ENCODE results near the gene TBC1D22B. TPM values are rescaled to one million over a fixed set of nuclear protein-coding genes. Genes with fewer than 3 reads are reported as not detected.

Gene TBC1D22B
- total RNA-seq, 5 donors from 2014 or later (not counting 1 experiment from before 2014, with no cell fraction given) = 9.5 to 12.6 (median 10.7) TPM

DNA sequence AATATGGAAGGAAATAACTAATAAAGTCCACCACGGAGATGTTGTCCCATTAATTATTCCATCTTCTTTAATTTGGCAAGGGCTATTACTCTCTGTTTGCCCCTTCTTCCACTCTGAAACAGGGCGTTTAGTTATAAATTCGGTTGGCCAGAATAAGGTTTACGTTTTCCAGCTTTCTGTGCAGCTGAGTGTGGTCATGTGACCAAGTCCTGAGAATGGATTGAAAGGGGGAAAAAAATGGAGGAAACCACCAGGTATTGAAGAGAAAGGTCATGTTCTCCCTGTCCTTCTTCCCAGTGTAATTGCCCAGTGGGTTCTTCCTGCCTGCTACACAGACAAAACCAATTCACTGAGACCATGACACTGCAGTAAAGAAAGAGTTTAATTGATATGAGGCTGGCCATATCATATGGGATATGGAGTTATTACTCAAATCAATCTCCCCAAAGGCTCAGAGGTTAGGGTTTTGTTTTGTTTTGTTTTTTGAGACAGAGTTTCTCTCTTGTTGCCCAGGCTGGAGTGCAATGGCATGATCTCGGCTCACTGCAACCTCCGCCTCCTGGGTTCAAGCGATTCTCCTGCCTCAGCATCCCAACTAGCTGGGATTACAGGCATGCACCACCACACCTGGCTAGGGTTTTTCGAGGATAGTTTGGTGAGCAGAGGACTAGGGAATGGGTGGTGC is 14.3 kb upstream of the TBC1D22B start:
- ATAC-seq (replicated peaks in 1 of 4) = no peak
- CTCF ChIA-PET = no interaction called here
- WGBS (ENCODE audit: insufficient coverage) = 93% methylated on average over 3 of the region's 8 CpGs

DNA sequence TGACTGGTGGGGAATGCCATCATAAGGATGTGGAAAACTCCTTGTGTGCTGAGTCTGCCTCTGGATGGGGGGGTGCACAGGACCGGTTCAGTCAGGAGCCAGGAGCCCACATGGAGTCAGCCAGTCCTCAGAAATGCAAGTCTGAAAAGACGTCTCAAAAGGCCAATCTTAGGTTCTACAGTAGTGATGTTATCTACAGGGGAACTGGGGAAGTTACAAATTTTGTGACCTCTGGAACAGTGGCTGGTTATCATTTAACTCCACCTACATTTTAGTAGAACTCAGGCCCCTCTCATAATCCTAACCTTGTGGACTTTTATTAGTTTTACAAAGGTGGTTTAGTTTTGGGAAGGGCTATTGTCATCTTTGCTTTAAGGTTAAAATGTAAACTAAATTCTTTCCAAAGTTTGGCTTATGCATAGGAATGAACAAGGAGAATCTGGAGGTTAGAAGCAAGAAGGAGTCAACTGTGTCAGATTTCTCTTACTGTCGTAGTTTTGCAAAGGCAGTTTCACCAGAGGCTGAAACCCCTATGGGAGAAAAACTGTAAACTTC is 13.7 kb upstream of the TBC1D22B start:
- no peak overlapping the region for H3K4me3 ChIP-seq (ENCODE audit: control insufficient read depth in 1 of 2, extremely low read depth in 1 of 2, low read length in 1 of 2)
- H3K9me3 ChIP-seq = no peaks in the 10 kb centered on the region
- H3K9me3 Mint-ChIP-seq = no peaks in the 10 kb centered on the region
- DNase-seq (no peak), ATAC-seq (replicated peaks in 1 of 4) (no peak)
- no peaks in the 10 kb centered on the region for H3K27me3 ChIP-seq (replicated peaks in 1 of 2; ENCODE audit: control insufficient read depth in 2 of 2, extremely low read depth in 1 of 2, insufficient read depth in 2 of 2, low read length in 1 of 2)
- H3K36me3 ChIP-seq (ENCODE audit: control insufficient read depth in 2 of 2, extremely low read depth in 1 of 2, insufficient read depth in 1 of 2, low read length in 1 of 2) = no peaks in the 10 kb centered on the region
- H3K27ac Mint-ChIP-seq = no peak overlapping the region
- no peak overlapping the region for H3K4me3 Mint-ChIP-seq
- H3K4me1 Mint-ChIP-seq = peaks cover 10 to 12% (median 12%) of the 10 kb centered on the region in 3 donors
- H3K4me1 ChIP-seq (ENCODE audit: control insufficient read depth in 1 of 2, extremely low read depth in 1 of 2, insufficient read depth in 2 of 2, low read length in 2 of 2) = peaks cover 0 to 9% of the 10 kb centered on the region in 2 experiments
- H3K36me3 Mint-ChIP-seq = no peaks in the 10 kb centered on the region
- POLR2A ChIA-PET = interaction anchor here in 1 of 2 donors (0.6 kb wide), 1 partner anchor 1721 kb away, joined by 3 read pairs; no protein-coding TSS in a partner anchor
- H3K27ac ChIP-seq (ENCODE audit: low read length) = no peak overlapping the region
- CTCF ChIA-PET = no interaction called here
- WGBS (ENCODE audit: insufficient coverage) = 70% methylated on average over 1 of the region's 3 CpGs
- peaks cover 0 to 8% of the 10 kb centered on the region in 2 donors for H3K27me3 Mint-ChIP-seq

More for the DNA sequence above, 14.3 kb upstream of the TBC1D22B start:
- Mint-ChIP-seq H3K4me3 (no peak overlapping the region), H3K36me3 (no peaks in the 10 kb centered on the region), H3K4me1 (peaks cover 10 to 12% (median 12%) of the 10 kb centered on the region in 3 donors), H3K27ac (no peak overlapping the region), H3K9me3 (no peaks in the 10 kb centered on the region), H3K27me3 (peaks cover 0 to 8% of the 10 kb centered on the region in 2 donors)
- POLR2A ChIA-PET = interaction anchor here in 1 of 2 donors (0.6 kb wide), 1 partner anchor 217 kb away, joined by 3 read pairs; no protein-coding TSS in a partner anchor
- no peak for DNase-seq
- peaks cover 0 to 9% of the 10 kb centered on the region in 2 experiments for H3K4me1 ChIP-seq (ENCODE audit: control insufficient read depth in 1 of 2, extremely low read depth in 1 of 2, insufficient read depth in 2 of 2, low read length in 2 of 2)
- no peaks in the 10 kb centered on the region for H3K36me3 ChIP-seq (ENCODE audit: control insufficient read depth in 2 of 2, extremely low read depth in 1 of 2, insufficient read depth in 1 of 2, low read length in 1 of 2)
- no peaks in the 10 kb centered on the region for H3K27me3 ChIP-seq (replicated peaks in 1 of 2; ENCODE audit: control insufficient read depth in 2 of 2, extremely low read depth in 1 of 2, insufficient read depth in 2 of 2, low read length in 1 of 2)
- H3K9me3 ChIP-seq = no peaks in the 10 kb centered on the region
- H3K27ac ChIP-seq (ENCODE audit: low read length) = no peak overlapping the region
- no peak overlapping the region for H3K4me3 ChIP-seq (ENCODE audit: control insufficient read depth in 1 of 2, extremely low read depth in 1 of 2, low read length in 1 of 2)

- Histone ChIP-seq H3K9me3 (no peaks in the 10 kb centered on the region), H3K4me1 (ENCODE audit: control insufficient read depth in 1 of 2, extremely low read depth in 1 of 2, insufficient read depth in 2 of 2, low read length in 2 of 2) (peaks cover 0 to 9% of the 10 kb centered on the region in 2 experiments), H3K36me3 (ENCODE audit: control insufficient read depth in 2 of 2, extremely low read depth in 1 of 2, insufficient read depth in 1 of 2, low read length in 1 of 2) (no peaks in the 10 kb centered on the region), H3K27me3 (replicated peaks in 1 of 2; ENCODE audit: control insufficient read depth in 2 of 2, extremely low read depth in 1 of 2, insufficient read depth in 2 of 2, low read length in 1 of 2) (no peaks in the 10 kb centered on the region), H3K27ac (ENCODE audit: low read length) (no peak overlapping the region), H3K4me3 (ENCODE audit: control insufficient read depth in 1 of 2, extremely low read depth in 1 of 2, low read length in 1 of 2) (no peak overlapping the region)
- Mint-ChIP-seq H3K4me3 (no peak overlapping the region), H3K36me3 (no peaks in the 10 kb centered on the region), H3K27me3 (peaks cover 0 to 8% of the 10 kb centered on the region in 2 donors), H3K27ac (no peak overlapping the region), H3K9me3 (no peaks in the 10 kb centered on the region), H3K4me1 (peaks cover 8 to 9% (median 8%) of the 10 kb centered on the region in 3 donors)
- ChIA-PET CTCF (no interaction called here), POLR2A (interaction anchor here in 1 of 2 donors (0.6 kb wide), 1 partner anchor 1722 kb away, joined by 3 read pairs; no protein-coding TSS in a partner anchor)
- ATAC-seq (replicated peaks in 1 of 4) (no peak), DNase-seq (no peak)
- 93% methylated on average over 4 of the region's 6 CpGs for WGBS (ENCODE audit: insufficient coverage)
Observed at GRCh38 chr6:37244430-37245310, 12.9 kb upstream of the TBC1D22B start.

DNA sequence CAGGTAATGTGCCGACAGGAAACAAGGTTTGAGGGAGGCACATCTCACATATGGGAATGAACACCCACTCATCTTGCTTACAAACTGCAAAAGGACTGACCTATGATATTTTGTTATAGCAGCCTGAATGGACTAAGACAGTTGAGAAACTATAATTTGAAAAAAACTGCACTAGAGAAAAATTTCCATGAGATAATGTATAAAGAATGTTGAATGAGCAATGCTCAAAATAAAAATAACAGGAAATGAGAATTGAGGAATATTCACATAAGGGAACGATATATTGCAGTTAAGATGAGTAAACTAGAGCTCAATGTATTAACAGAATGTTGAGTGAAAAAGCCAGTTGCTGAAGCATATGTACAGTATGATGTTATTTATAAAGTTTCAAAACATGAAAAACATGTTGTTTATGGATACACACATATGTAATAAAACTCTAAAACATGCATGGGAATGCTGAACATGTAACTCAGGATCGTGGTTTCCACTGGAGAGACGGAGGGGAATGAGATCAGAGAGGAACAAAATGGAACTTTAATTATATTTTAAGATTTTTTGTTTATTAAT is 6.3 kb upstream of the TBC1D22B start:
- no peaks in the 10 kb centered on the region for H3K4me1 Mint-ChIP-seq
- no peaks in the 10 kb centered on the region for H3K36me3 Mint-ChIP-seq
- ATAC-seq (replicated peaks in 1 of 4) (no peak), DNase-seq (no peak)
- POLR2A ChIA-PET = no interaction called here
- no peak overlapping the region for H3K4me3 Mint-ChIP-seq
- no peak overlapping the region for H3K27ac Mint-ChIP-seq
- H3K9me3 Mint-ChIP-seq = no peaks in the 10 kb centered on the region
- CTCF ChIA-PET = no interaction called here
- Histone ChIP-seq H3K9me3 (no peaks in the 10 kb centered on the region), H3K4me3 (ENCODE audit: control insufficient read depth in 1 of 2, extremely low read depth in 1 of 2, low read length in 1 of 2) (no peak overlapping the region), H3K4me1 (ENCODE audit: control insufficient read depth in 1 of 2, extremely low read depth in 1 of 2, insufficient read depth in 2 of 2, low read length in 2 of 2) (no peaks in the 10 kb centered on the region), H3K27ac (ENCODE audit: low read length) (no peak overlapping the region), H3K36me3 (ENCODE audit: control insufficient read depth in 2 of 2, extremely low read depth in 1 of 2, insufficient read depth in 1 of 2, low read length in 1 of 2) (no peaks in the 10 kb centered on the region), H3K27me3 (replicated peaks in 1 of 2; ENCODE audit: control insufficient read depth in 2 of 2, extremely low read depth in 1 of 2, insufficient read depth in 2 of 2, low read length in 1 of 2) (no peaks in the 10 kb centered on the region)
- no CpG with 5 or more reads among the region's 4 CpGs for WGBS (ENCODE audit: insufficient coverage)
- peaks cover 0 to 2% of the 10 kb centered on the region in 2 donors for H3K27me3 Mint-ChIP-seq

GRCh38 chr6:37253486-37254007 is 4.0 kb upstream of the TBC1D22B start:
- Mint-ChIP-seq H3K4me1 (peaks cover 12 to 15% (median 14%) of the 10 kb centered on the region in 3 donors), H3K36me3 (no peaks in the 10 kb centered on the region), H3K27me3 (no peaks in the 10 kb centered on the region), H3K27ac (no peak overlapping the region), H3K9me3 (no peaks in the 10 kb centered on the region), H3K4me3 (no peak overlapping the region)
- ChIA-PET CTCF (no interaction called here), POLR2A (no interaction called here)
- peaks cover 8 to 10% of the 10 kb centered on the region in 2 experiments for H3K4me1 ChIP-seq (ENCODE audit: control insufficient read depth in 1 of 2, extremely low read depth in 1 of 2, insufficient read depth in 2 of 2, low read length in 2 of 2)
- no peak overlapping the region for H3K27ac ChIP-seq (ENCODE audit: low read length)
- H3K9me3 ChIP-seq = no peaks in the 10 kb centered on the region
- no peaks in the 10 kb centered on the region for H3K27me3 ChIP-seq (replicated peaks in 1 of 2; ENCODE audit: control insufficient read depth in 2 of 2, extremely low read depth in 1 of 2, insufficient read depth in 2 of 2, low read length in 1 of 2)
- DNase-seq = no peak
- no peak overlapping the region for H3K4me3 ChIP-seq (ENCODE audit: control insufficient read depth in 1 of 2, extremely low read depth in 1 of 2, low read length in 1 of 2)
- ATAC-seq (replicated peaks in 1 of 4) = no peak
- no peaks in the 10 kb centered on the region for H3K36me3 ChIP-seq (ENCODE audit: control insufficient read depth in 2 of 2, extremely low read depth in 1 of 2, insufficient read depth in 1 of 2, low read length in 1 of 2)

GRCh38 chr6:37254881-37255280 is 2.7 kb upstream of the TBC1D22B start:
- ATAC-seq (replicated peaks in 1 of 4) (no peak), DNase-seq (no peak)
- H3K9me3 Mint-ChIP-seq = no peaks in the 10 kb centered on the region
- H3K4me3 Mint-ChIP-seq = no peak overlapping the region
- H3K27ac Mint-ChIP-seq = no peak overlapping the region
- ChIA-PET CTCF (no interaction called here), POLR2A (interaction anchor here in 1 of 2 donors (0.6 kb wide), 1 partner anchor 1055 kb away, joined by 3 read pairs; no protein-coding TSS in a partner anchor)
- Histone ChIP-seq H3K9me3 (no peaks in the 10 kb centered on the region), H3K36me3 (ENCODE audit: control insufficient read depth in 2 of 2, extremely low read depth in 1 of 2, insufficient read depth in 1 of 2, low read length in 1 of 2) (no peaks in the 10 kb centered on the region), H3K27me3 (replicated peaks in 1 of 2; ENCODE audit: control insufficient read depth in 2 of 2, extremely low read depth in 1 of 2, insufficient read depth in 2 of 2, low read length in 1 of 2) (no peaks in the 10 kb centered on the region), H3K4me3 (ENCODE audit: control insufficient read depth in 1 of 2, extremely low read depth in 1 of 2, low read length in 1 of 2) (no peak overlapping the region), H3K27ac (ENCODE audit: low read length) (no peak overlapping the region), H3K4me1 (ENCODE audit: control insufficient read depth in 1 of 2, extremely low read depth in 1 of 2, insufficient read depth in 2 of 2, low read length in 2 of 2) (peaks cover 14 to 21% of the 10 kb centered on the region in 2 experiments)
- no peaks in the 10 kb centered on the region for H3K36me3 Mint-ChIP-seq
- 97% methylated on average over 4 of the region's 5 CpGs for WGBS (ENCODE audit: insufficient coverage)
- H3K27me3 Mint-ChIP-seq = no peaks in the 10 kb centered on the region
- peaks cover 25 to 27% (median 26%) of the 10 kb centered on the region in 3 donors for H3K4me1 Mint-ChIP-seq

Measured in T-cell (primary cell).